Right cardiac atrium (tissue), 5 donors: ENCODE results near the gene GADD45A. TPM values are rescaled to one million over a fixed set of nuclear protein-coding genes. Genes with fewer than 3 reads are reported as not detected.

Source experiments
- ATAC-seq, 2 donors: fragments of 200-7000 bp; cut with Tn5 transposase; one replicate each; pipeline versions ENCODE4 v1.8.0 to v1.9.1; 2020; ENCODE audit warnings: moderate library complexity in 2 of 2, mild to moderate bottlenecking in 1 of 2
- DNase-seq, 3 donors: peaks; one replicate each; pipeline ENCODE4 v3.0.0-alpha.2; 2020
- H3K27ac ChIP-seq: one replicate; pipeline ENCODE4 v1.5.1; 2013; ENCODE audit warnings: mild to moderate bottlenecking, low read length, control low read depth, moderate library complexity
- H3K27me3 ChIP-seq: one replicate; pipeline ENCODE4 v1.6.1; 2013; ENCODE audit not compliant: control insufficient read depth, insufficient read depth
- H3K4me1 ChIP-seq: one replicate; pipeline ENCODE4 v1.6.1; 2013; ENCODE audit warnings: low read length; ENCODE audit not compliant: control insufficient read depth, insufficient read depth
- H3K4me3 ChIP-seq: one replicate; pipeline ENCODE4 v1.5.1; 2013; ENCODE audit warnings: low read length, control low read depth
- H3K9me3 ChIP-seq: one replicate; pipeline ENCODE4 v1.6.1; 2013; ENCODE audit warnings: low read length; ENCODE audit not compliant: control insufficient read depth
- WGBS: extraction: QIAGEN DNeasy Blood & Tissue Kit; methylation state at CpG from one replicate; pipeline ENCODE4 v1.1.7; 2013; 5-methylcytosine and 5-hydroxymethylcytosine counted together
- intact Hi-C, 4 donors: fragments of 100-400 bp; cut with DNase I; formaldehyde crosslinking; loops; one replicate each; pipeline versions ENCODE4 v1.11.0 to v1.14.0; 2022 to 2023
- long read RNA-seq, 4 donors: library from polyadenylated mRNA; unstranded; transcript quantifications; one replicate each; pipeline ENCODE4 v2.0.0, GENCODE V29; 2020 to 2021
- polyA plus RNA-seq: library from polyadenylated mRNA; stranded (reverse); fragments of 200-250 nt; gene quantifications from one replicate; pipeline ENCODE4 v1.2.3, GENCODE V29; 2013
- total RNA-seq, 4 donors: library from RNA; stranded (reverse); fragmentation: NEBNext Ultra II Directional; extraction: Animal tissue kit (Norgen Biotek cat#: 25700); gene quantifications; one replicate each; pipeline ENCODE4 v1.2.1, GENCODE V29; 2021
- donor health status: healthy with polysubstance abuse.
- donor health status: DM: no; HTN: yes; CAD: no.
- donor health status: DM: no; HTN: no; CAD: no.
- donor health status: DM: no; HTN: yes; CAD: no; lungs with severe emphysema.
- donor health status: DM: yes; HTN: yes; CAD: no.

Gene GADD45A
- total RNA-seq (10 to 100 TPM; 10.5 to 23.3 (median 18.2) TPM), polyA plus RNA-seq (24.6 TPM)
- long read RNA-seq, donor 1, transcript GADD45A-202 (4 exons, 1,496 nt), result major isoform, 25 of 31 reads
- long read RNA-seq, donor 1, partial matches to known transcripts, result 5 of 31 reads
- long read RNA-seq, donor 1, other reads (novel, unspliced or antisense), result 1 of 31 reads
- long read RNA-seq, donor 2, transcript GADD45A-202 (4 exons, 1,496 nt), result major isoform, 10 of 10 reads
- long read RNA-seq, donor 2, partial matches to known transcripts, result 0 of 10 reads
- long read RNA-seq, donor 2, other reads (novel, unspliced or antisense), result 0 of 10 reads
- long read RNA-seq, donor 3, partial matches to known transcripts, result 2 of 3 reads
- long read RNA-seq, donor 3, other reads (novel, unspliced or antisense), result 0 of 3 reads
- long read RNA-seq, donor 4, transcript GADD45A-202 (4 exons, 1,496 nt), result major isoform, 10 of 13 reads
- long read RNA-seq, donor 4, partial matches to known transcripts, result 3 of 13 reads
- long read RNA-seq, donor 4, other reads (novel, unspliced or antisense), result 0 of 13 reads

GRCh38 chr1:67685067-67685557, at the start of gene GADD45A:
Gene GADD45A, plus strand, starts transcription at chr1:67685201. Its CDS starts 294 bp downstream, at chr1:67685495.
- Histone ChIP-seq H3K27me3 (no peaks in the 10 kb centered on the region), H3K9me3 (no peaks in the 10 kb centered on the region), H3K4me3 (peak within 1 kb of the TSS; percentile 81), H3K4me1 (peaks cover 2% of the 10 kb centered on the region), H3K27ac (peak within 1 kb of the TSS; percentile 91)
- peak; percentile 98 to 99 (median 99) for DNase-seq
- intact Hi-C loops, result loop anchor here in 2 of 4 donors (10.0 kb wide), 4 partner anchors 60 to 150 kb away; no protein-coding TSS in a partner anchor
- under 1% methylated on average over 39 of the region's 39 CpGs for whole genome bisulfite sequencing
- ATAC-seq, result peak; percentile 95 to 96

GRCh38 chr1:67636146-67636545, 48.9 kb upstream of the GADD45A start:
- no peak for ATAC-seq
- Histone ChIP-seq H3K9me3 (no peaks in the 10 kb centered on the region), H3K4me3 (no peak overlapping the region), H3K27ac (no peak overlapping the region), H3K4me1 (no peaks in the 10 kb centered on the region), H3K27me3 (no peaks in the 10 kb centered on the region)
- no peak for DNase-seq
- intact Hi-C loops, result no loop called here

- Histone ChIP-seq H3K27ac (no peak overlapping the region), H3K9me3 (no peaks in the 10 kb centered on the region), H3K27me3 (no peaks in the 10 kb centered on the region), H3K4me1 (no peaks in the 10 kb centered on the region), H3K4me3 (no peak overlapping the region)
- DNase-seq, result peak in 2 of 3 donors; percentile 26 to 33
- peak in 1 of 2 donors; percentile 37 for ATAC-seq
- WGBS, result 56% methylated on average over 6 of the region's 6 CpGs
- intact Hi-C loops, result no loop called here
Observed at GRCh38 chr1:67639361-67639760, 45.6 kb upstream of the GADD45A start.

GRCh38 chr1:67642629-67643028, 42.4 kb upstream of the GADD45A start:
- Histone ChIP-seq H3K27ac (no peak overlapping the region), H3K4me3 (no peak overlapping the region), H3K27me3 (no peaks in the 10 kb centered on the region), H3K9me3 (no peaks in the 10 kb centered on the region), H3K4me1 (peaks cover 6% of the 10 kb centered on the region)
- intact Hi-C loops, result no loop called here
- DNase-seq (peak; percentile 38 to 78 (median 74)), ATAC-seq (peak; percentile 46 to 74)
- 58% methylated on average over 9 of the region's 9 CpGs for WGBS

GRCh38 chr1:67644566-67644965, 40.4 kb upstream of the GADD45A start:
- Histone ChIP-seq H3K4me1 (peaks cover 6% of the 10 kb centered on the region), H3K27me3 (no peaks in the 10 kb centered on the region), H3K27ac (no peak overlapping the region), H3K9me3 (no peaks in the 10 kb centered on the region), H3K4me3 (no peak overlapping the region)
- intact Hi-C loops, result no loop called here
- 96% methylated on average over 3 of the region's 3 CpGs for WGBS
- ATAC-seq, result no peak
- DNase-seq, result no peak

- intact Hi-C loops, result loop anchor here in 1 of 4 donors (5.0 kb wide), 1 partner anchor 37 kb away; no protein-coding TSS in a partner anchor
- Histone ChIP-seq H3K9me3 (no peaks in the 10 kb centered on the region), H3K27me3 (no peaks in the 10 kb centered on the region), H3K4me3 (no peak overlapping the region), H3K27ac (peak overlapping the region; percentile 51), H3K4me1 (peaks cover 6% of the 10 kb centered on the region)
- DNase-seq (peak; percentile 81 to 92 (median 83)), ATAC-seq (peak; percentile 89 to 92)
- WGBS, result 35% methylated on average over 3 of the region's 3 CpGs
Observed at GRCh38 chr1:67645495-67646144, 39.4 kb upstream of the GADD45A start.

- ATAC-seq (peak; percentile 46 to 57), DNase-seq (peak; percentile 48 to 90 (median 86))
- 34% methylated on average over 3 of the region's 3 CpGs for WGBS
- H3K4me3 ChIP-seq, result no peak overlapping the region
- H3K4me1 ChIP-seq, result peaks cover 6% of the 10 kb centered on the region
- H3K27me3 ChIP-seq, result no peaks in the 10 kb centered on the region
- no peaks in the 10 kb centered on the region for H3K9me3 ChIP-seq
- H3K27ac ChIP-seq, result peak overlapping the region; percentile 51
- intact Hi-C loops, result loop anchor here in 1 of 4 donors (5.0 kb wide), 1 partner anchor 36 kb away; no protein-coding TSS in a partner anchor
Observed at GRCh38 chr1:67646145-67647035, 38.6 kb upstream of the GADD45A start.

GRCh38 chr1:67647036-67647798, 37.8 kb upstream of the GADD45A start:
- intact Hi-C loops, result loop anchor here in 1 of 4 donors (5.0 kb wide), 1 partner anchor 35 kb away; no protein-coding TSS in a partner anchor
- no peak overlapping the region for H3K4me3 ChIP-seq
- H3K27me3 ChIP-seq, result no peaks in the 10 kb centered on the region
- H3K27ac ChIP-seq, result peak overlapping the region; percentile 3
- no peaks in the 10 kb centered on the region for H3K9me3 ChIP-seq
- whole genome bisulfite sequencing, result 50% methylated on average over 7 of the region's 7 CpGs
- H3K4me1 ChIP-seq, result peaks cover 6% of the 10 kb centered on the region
- peak in 2 of 3 donors; percentile 24 to 61 for DNase-seq
- ATAC-seq, result peak; percentile 63 to 74

GRCh38 chr1:67647814-67648358, 37.1 kb upstream of the GADD45A start:
- H3K4me1 ChIP-seq, result peaks cover 6% of the 10 kb centered on the region
- ATAC-seq (no peak), DNase-seq (no peak)
- no peak overlapping the region for H3K4me3 ChIP-seq
- intact Hi-C loops, result loop anchor here in 1 of 4 donors (5.0 kb wide), 1 partner anchor 34 kb away; no protein-coding TSS in a partner anchor
- WGBS, result 89% methylated on average over 3 of the region's 3 CpGs
- no peaks in the 10 kb centered on the region for H3K9me3 ChIP-seq
- no peak overlapping the region for H3K27ac ChIP-seq
- H3K27me3 ChIP-seq, result no peaks in the 10 kb centered on the region
